B cell (primary cell): ENCODE measurements around the gene GORAB.

ENCODE experiments used
- EZH2 ChIP-seq: IDR thresholded peaks from 2 replicates; pipeline ENCODE4 v1.6.1; 2012; ENCODE audit warnings: borderline replicate concordance, low read depth, mild to moderate bottlenecking, moderate library complexity, low read length; ENCODE audit not compliant: insufficient read depth, poor library complexity, severe bottlenecking
- TF ChIP-seq, protein P1 (sequence below): fragments of 200-600 bp; IDR thresholded peaks from one replicate; pipeline ENCODE4 v1.8.0; 2022; ENCODE audit warnings: antibody characterized with exemption, mild to moderate bottlenecking

DNA sequence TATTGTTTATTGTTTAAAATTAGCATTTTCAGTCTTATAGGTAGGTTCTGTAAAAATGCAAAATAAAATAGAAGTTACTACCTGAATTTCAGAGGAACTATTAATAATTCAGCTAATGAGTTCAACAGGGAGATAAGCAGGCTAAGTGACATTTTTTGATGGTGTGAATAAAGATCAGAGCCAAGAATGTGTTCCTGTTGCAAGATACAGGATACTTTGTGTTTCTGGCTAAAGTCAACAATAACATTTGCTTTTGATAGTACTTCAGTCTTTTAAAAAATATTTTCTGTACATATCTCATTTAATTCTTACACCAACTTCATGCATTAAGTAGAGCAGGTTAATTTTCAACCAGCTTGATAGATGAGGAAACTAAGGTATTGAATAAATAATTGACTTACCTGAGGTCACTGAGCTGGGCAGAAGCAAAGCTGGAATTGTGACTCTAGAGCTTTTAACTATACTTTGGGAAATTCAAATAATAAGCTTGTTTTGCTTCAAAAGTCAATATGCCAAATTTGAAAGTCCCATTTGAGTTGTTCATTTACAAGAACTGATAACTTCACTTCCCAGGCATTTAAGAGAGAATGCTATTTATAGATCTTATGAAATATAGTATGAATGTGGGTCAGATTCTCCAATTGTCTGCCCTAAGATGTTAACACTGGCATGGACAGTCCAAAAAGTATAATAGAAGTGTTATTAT is 6.0 kb downstream of the GORAB start:
- TF ChIP-seq, protein P1, sequence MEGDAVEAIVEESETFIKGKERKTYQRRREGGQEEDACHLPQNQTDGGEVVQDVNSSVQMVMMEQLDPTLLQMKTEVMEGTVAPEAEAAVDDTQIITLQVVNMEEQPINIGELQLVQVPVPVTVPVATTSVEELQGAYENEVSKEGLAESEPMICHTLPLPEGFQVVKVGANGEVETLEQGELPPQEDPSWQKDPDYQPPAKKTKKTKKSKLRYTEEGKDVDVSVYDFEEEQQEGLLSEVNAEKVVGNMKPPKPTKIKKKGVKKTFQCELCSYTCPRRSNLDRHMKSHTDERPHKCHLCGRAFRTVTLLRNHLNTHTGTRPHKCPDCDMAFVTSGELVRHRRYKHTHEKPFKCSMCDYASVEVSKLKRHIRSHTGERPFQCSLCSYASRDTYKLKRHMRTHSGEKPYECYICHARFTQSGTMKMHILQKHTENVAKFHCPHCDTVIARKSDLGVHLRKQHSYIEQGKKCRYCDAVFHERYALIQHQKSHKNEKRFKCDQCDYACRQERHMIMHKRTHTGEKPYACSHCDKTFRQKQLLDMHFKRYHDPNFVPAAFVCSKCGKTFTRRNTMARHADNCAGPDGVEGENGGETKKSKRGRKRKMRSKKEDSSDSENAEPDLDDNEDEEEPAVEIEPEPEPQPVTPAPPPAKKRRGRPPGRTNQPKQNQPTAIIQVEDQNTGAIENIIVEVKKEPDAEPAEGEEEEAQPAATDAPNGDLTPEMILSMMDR, result no peak
- TF ChIP-seq EZH2, result no peak
